ENCODE results near the gene PIGM.
"Not testable (repeated sequence)": the region's sequence is repeated elsewhere in the genome, so short reads cannot be mapped to it uniquely, and the experiment has no call there.

Gene PIGM

GRCh38 chr1:160052936-160053335 is 21.1 kb upstream of the PIGM start:
- DNase-seq (ENCODE audit: low read depth in 1 of 2, low spot score in 1 of 2), result no peak
- TF ChIP-seq JUND (IDR thresholded peaks at IDR 0.05; ENCODE audit: low read depth), result no peak
- in situ Hi-C loops (cut with HindIII; ENCODE audit: low pct_unique_long_range_greater_than_20kb, low sequenced_read_pairs), result no loop called here

DNA sequence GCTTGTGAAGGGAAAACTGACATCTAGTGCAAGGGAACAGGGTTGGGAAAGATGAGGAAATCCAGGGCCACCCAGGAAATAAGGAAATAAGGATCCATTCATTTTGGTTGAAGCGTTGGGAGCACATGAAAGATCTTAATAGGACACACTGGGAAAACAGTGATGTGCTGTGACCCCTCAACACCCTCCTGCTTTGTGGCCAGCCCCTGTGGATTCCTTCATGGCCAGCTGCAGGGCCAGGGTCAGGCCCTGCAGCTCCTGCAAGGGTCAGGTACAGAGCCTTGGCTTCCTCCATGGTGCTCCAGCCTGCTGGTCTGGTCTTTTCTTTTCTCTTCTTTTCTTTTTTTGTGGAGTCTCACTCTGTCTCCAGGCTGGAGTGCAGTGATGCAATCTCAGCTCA is 18.8 kb upstream of the PIGM start:
- no peak for DNase-seq (ENCODE audit: low read depth in 1 of 2, low spot score in 1 of 2)
- TF ChIP-seq JUND (IDR thresholded peaks at IDR 0.05; ENCODE audit: low read depth), result no peak
- in situ Hi-C loops (cut with HindIII; ENCODE audit: low pct_unique_long_range_greater_than_20kb, low sequenced_read_pairs), result no loop called here

GRCh38 chr1:160050182-160050581 is 18.4 kb upstream of the PIGM start:
- DNase-seq (ENCODE audit: low read depth in 1 of 2, low spot score in 1 of 2); in situ Hi-C loops (cut with HindIII; ENCODE audit: low pct_unique_long_range_greater_than_20kb, low sequenced_read_pairs): not testable (repeated sequence)

GRCh38 chr1:160049101-160049500 is 17.3 kb upstream of the PIGM start:
- no peak for TF ChIP-seq JUND (IDR thresholded peaks at IDR 0.05; ENCODE audit: low read depth)
- DNase-seq (ENCODE audit: low read depth in 1 of 2, low spot score in 1 of 2), result no peak
- in situ Hi-C loops (cut with HindIII; ENCODE audit: low pct_unique_long_range_greater_than_20kb, low sequenced_read_pairs), result no loop called here

DNA sequence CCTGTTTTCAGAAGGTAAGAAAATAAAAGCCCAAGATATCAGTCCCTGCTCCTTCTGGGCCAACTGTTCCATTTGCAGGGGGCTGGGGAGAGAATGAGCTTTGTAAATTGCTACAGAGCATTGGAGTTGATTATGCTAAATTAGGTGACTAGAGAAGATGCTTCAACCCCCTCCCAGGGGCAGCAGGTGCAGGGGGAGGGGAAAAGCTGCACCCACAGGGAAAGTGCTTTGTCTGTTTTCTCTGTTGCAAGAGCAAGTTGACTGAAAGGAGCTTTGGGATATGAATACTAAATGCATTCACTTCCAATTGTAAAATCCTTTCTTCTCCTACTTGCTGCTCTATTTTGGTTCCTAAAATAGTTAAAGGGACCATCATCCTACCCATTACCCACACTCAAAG is 16.5 kb upstream of the PIGM start:
- DNase-seq (ENCODE audit: low read depth in 1 of 2, low spot score in 1 of 2), result no peak
- in situ Hi-C loops (cut with HindIII; ENCODE audit: low pct_unique_long_range_greater_than_20kb, low sequenced_read_pairs), result no loop called here
- TF ChIP-seq JUND (IDR thresholded peaks at IDR 0.05; ENCODE audit: low read depth), result no peak

- TF ChIP-seq JUND (IDR thresholded peaks at IDR 0.05; ENCODE audit: low read depth), result no peak
- DNase-seq (ENCODE audit: low read depth in 1 of 2, low spot score in 1 of 2), result no peak
- in situ Hi-C loops (cut with HindIII; ENCODE audit: low pct_unique_long_range_greater_than_20kb, low sequenced_read_pairs), result no loop called here
Measured at GRCh38 chr1:160047111-160047991, 15.6 kb upstream of the PIGM start.

GRCh38 chr1:160046494-160047110 is 14.8 kb upstream of the PIGM start:
- in situ Hi-C loops (cut with HindIII; ENCODE audit: low pct_unique_long_range_greater_than_20kb, low sequenced_read_pairs), result no loop called here
- peak; percentile 64 to 69 for DNase-seq (ENCODE audit: low read depth in 1 of 2, low spot score in 1 of 2)
- no peak for TF ChIP-seq JUND (IDR thresholded peaks at IDR 0.05; ENCODE audit: low read depth)

DNA sequence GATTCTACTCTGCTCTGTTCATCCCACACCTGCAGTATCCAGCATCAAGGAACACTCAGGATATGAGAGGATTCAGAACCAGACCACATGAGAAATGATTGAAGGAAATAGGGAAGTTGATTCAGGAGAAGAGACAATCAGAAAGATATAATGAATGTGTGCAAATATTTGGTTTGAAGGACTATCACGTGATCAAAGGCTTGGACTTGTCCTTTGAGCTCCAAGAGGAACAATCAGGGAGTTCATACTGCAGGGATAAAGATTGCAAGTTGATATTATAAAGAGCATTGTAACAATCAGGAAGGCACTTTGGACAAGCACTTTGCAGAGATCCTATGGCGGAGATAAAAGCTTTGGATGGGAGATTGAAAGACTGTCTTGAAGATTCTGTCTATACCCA is 13.9 kb upstream of the PIGM start:
- no peak for TF ChIP-seq JUND (IDR thresholded peaks at IDR 0.05; ENCODE audit: low read depth)
- DNase-seq (ENCODE audit: low read depth in 1 of 2, low spot score in 1 of 2), result no peak
- in situ Hi-C loops (cut with HindIII; ENCODE audit: low pct_unique_long_range_greater_than_20kb, low sequenced_read_pairs), result no loop called here

GRCh38 chr1:160043543-160043942 is 11.8 kb upstream of the PIGM start:
- no peak for DNase-seq (ENCODE audit: low read depth in 1 of 2, low spot score in 1 of 2)
- no peak for TF ChIP-seq JUND (IDR thresholded peaks at IDR 0.05; ENCODE audit: low read depth)
- in situ Hi-C loops (cut with HindIII; ENCODE audit: low pct_unique_long_range_greater_than_20kb, low sequenced_read_pairs), result no loop called here

GRCh38 chr1:160040476-160040875 is 8.7 kb upstream of the PIGM start:
- no peak for DNase-seq (ENCODE audit: low read depth in 1 of 2, low spot score in 1 of 2)
- in situ Hi-C loops (cut with HindIII; ENCODE audit: low pct_unique_long_range_greater_than_20kb, low sequenced_read_pairs), result no loop called here

GRCh38 chr1:160032165-160032820 is 503 bp upstream of the PIGM start:
- no peak; the same call in 1 of the 2 replicates for TF ChIP-seq JUND (IDR thresholded peaks at IDR 0.05; ENCODE audit: low read depth)
- in situ Hi-C loops (cut with HindIII; ENCODE audit: low pct_unique_long_range_greater_than_20kb, low sequenced_read_pairs), result no loop called here
- DNase-seq (ENCODE audit: low read depth in 1 of 2, low spot score in 1 of 2), result peak; percentile 45 to 51

More at GRCh38 chr1:160040476-160040875, 8.7 kb upstream of the PIGM start:
- no peak for TF ChIP-seq JUND (IDR thresholded peaks at IDR 0.05; ENCODE audit: low read depth)

- in situ Hi-C loops (cut with HindIII; ENCODE audit: low pct_unique_long_range_greater_than_20kb, low sequenced_read_pairs), result no loop called here
- no peak for TF ChIP-seq JUND (IDR thresholded peaks at IDR 0.05; ENCODE audit: low read depth)
- DNase-seq (ENCODE audit: low read depth in 1 of 2, low spot score in 1 of 2), result peak; percentile 12 to 31
Measured at GRCh38 chr1:160030657-160031364, 979 bp downstream of the PIGM start.
